GF-D8 (cell line): ENCODE results near the gene ICA1.
A peak's percentile ranks its signal among the peaks of the same experiment; 100 is the strongest.
"Not testable (repeated sequence)": the region's sequence is repeated elsewhere in the genome, so short reads cannot be mapped to it uniquely, and the experiment has no call there.

Experiments
- DNase-seq: peaks from one replicate; lab custom pipeline; 2025; lab: John Stamatoyannopoulos, UW

The ICA1 gene

GRCh38 chr7:8261711-8262695 is at the start of gene ICA1:
Gene ICA1 (minus strand): TSS chr7:8262167. CDS start chr7:8235926, 26,241 bp downstream.
- no peak for DNase-seq

GRCh38 chr7:8310876-8311275 is 48.9 kb upstream of the ICA1 start:
- no peak for DNase-seq

GRCh38 chr7:8305625-8306388 is 43.8 kb upstream of the ICA1 start:
- no peak for DNase-seq

- DNase-seq = no peak
These were observed 43.1 kb upstream of the ICA1 start for GRCh38 chr7:8305104-8305503.

- DNase-seq = no peak
These were observed 42.0 kb upstream of the ICA1 start for GRCh38 chr7:8303904-8304528.

- not testable (repeated sequence) for DNase-seq
These were observed 35.1 kb upstream of the ICA1 start for GRCh38 chr7:8297023-8297422.

- no peak for DNase-seq
These were observed 34.3 kb upstream of the ICA1 start for GRCh38 chr7:8296362-8296659.

GRCh38 chr7:8295638-8296361 is 33.8 kb upstream of the ICA1 start:
- DNase-seq = peak; percentile 33

- no peak for DNase-seq
These were observed 29.6 kb upstream of the ICA1 start for GRCh38 chr7:8291397-8292141.

GRCh38 chr7:8290645-8291308 is 28.8 kb upstream of the ICA1 start:
- DNase-seq = no peak

- no peak for DNase-seq
These were observed 24.2 kb upstream of the ICA1 start for GRCh38 chr7:8286118-8286517.

GRCh38 chr7:8285155-8285554 is 23.2 kb upstream of the ICA1 start:
- no peak for DNase-seq

- DNase-seq = no peak
These were observed 22.6 kb upstream of the ICA1 start for GRCh38 chr7:8284606-8285005.

GRCh38 chr7:8283968-8284367 is 22.0 kb upstream of the ICA1 start:
- no peak for DNase-seq

- DNase-seq = no peak
These were observed 20.9 kb upstream of the ICA1 start for GRCh38 chr7:8282871-8283270.

GRCh38 chr7:8282162-8282561 is 20.2 kb upstream of the ICA1 start:
- no peak for DNase-seq

GRCh38 chr7:8278183-8278582 is 16.2 kb upstream of the ICA1 start:
- no peak for DNase-seq

GRCh38 chr7:8277394-8277982 is 15.5 kb upstream of the ICA1 start:
- DNase-seq = no peak

GRCh38 chr7:8274589-8274988 is 12.6 kb upstream of the ICA1 start:
- DNase-seq = no peak

GRCh38 chr7:8271960-8272359 is 10.0 kb upstream of the ICA1 start:
- no peak for DNase-seq
